Parathyroid adenoma (tissue), 2 donors: ENCODE measurements around the gene DOK1.

Experiments
- H2AFZ ChIP-seq: fragments of 300-600 bp; sonication (generic); one replicate; pipeline ENCODE4 v1.7.0; 2017; ENCODE audit warnings: antibody characterized with exemption, mild to moderate bottlenecking
- H3K27ac ChIP-seq: fragments of 300-600 bp; sonication (generic); one replicate; pipeline ENCODE4 v1.7.0; 2017
- H3K27me3 ChIP-seq: fragments of 300-600 bp; sonication (generic); one replicate; pipeline ENCODE4 v1.7.0; 2017; ENCODE audit warnings: low read length; ENCODE audit not compliant: control insufficient read depth, insufficient read depth
- H3K36me3 ChIP-seq: fragments of 300-600 bp; sonication (generic); one replicate; pipeline ENCODE4 v1.7.0; 2017; ENCODE audit warnings: low read length; ENCODE audit not compliant: control insufficient read depth, insufficient read depth
- H3K4me1 ChIP-seq: fragments of 300-600 bp; sonication (generic); one replicate; pipeline ENCODE4 v1.7.0; 2017; ENCODE audit warnings: control low read depth
- H3K4me2 ChIP-seq: fragments of 300-600 bp; sonication (generic); one replicate; pipeline ENCODE4 v1.7.0; 2017; ENCODE audit warnings: low read length
- H3K4me3 ChIP-seq: fragments of 300-600 bp; sonication (generic); one replicate; pipeline ENCODE4 v1.7.0; 2017; ENCODE audit warnings: low read depth, low read length
- H3K79me2 ChIP-seq: fragments of 300-600 bp; sonication (generic); one replicate; pipeline ENCODE4 v1.7.0; 2017; ENCODE audit warnings: control low read depth
- H3K9ac ChIP-seq: fragments of 300-600 bp; sonication (generic); one replicate; pipeline ENCODE4 v1.7.0; 2017; ENCODE audit warnings: mild to moderate bottlenecking
- H3K9me3 ChIP-seq: fragments of 300-600 bp; sonication (generic); one replicate; pipeline ENCODE4 v1.7.0; 2017; ENCODE audit warnings: low read length; ENCODE audit not compliant: control insufficient read depth
- CTCF ChIP-seq: fragments of 300-600 bp; sonication (generic); IDR thresholded peaks from one replicate; pipeline ENCODE4 v1.7.0; 2017; ENCODE audit warnings: antibody characterized with exemption, mild to moderate bottlenecking
- donor health status: primary hyperparathyroidism.

Gene DOK1

DNA sequence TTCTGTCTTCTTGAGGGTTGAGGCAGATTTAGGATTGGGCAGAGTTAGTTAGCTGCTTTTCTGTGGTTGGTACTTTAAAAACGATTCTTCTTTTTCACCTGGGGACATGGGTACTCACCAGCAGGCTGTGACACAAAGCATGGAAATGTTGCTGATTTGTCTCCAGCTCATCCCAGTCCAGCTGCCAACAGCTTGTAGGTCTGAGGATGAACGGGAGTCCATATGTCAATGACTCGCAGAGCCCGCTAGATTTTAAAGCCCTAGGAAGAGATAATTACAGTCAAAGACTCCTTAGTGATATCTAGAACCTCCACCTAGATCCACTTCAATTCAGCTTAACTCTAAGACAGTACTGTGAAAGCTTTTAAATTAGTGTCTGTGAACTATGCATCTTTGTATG, 20.8 kb downstream of the DOK1 start:
- Histone ChIP-seq H3K27ac (no peak overlapping the region), H3K36me3 (no peaks in the 10 kb centered on the region)
- TF ChIP-seq CTCF: no peak

DNA sequence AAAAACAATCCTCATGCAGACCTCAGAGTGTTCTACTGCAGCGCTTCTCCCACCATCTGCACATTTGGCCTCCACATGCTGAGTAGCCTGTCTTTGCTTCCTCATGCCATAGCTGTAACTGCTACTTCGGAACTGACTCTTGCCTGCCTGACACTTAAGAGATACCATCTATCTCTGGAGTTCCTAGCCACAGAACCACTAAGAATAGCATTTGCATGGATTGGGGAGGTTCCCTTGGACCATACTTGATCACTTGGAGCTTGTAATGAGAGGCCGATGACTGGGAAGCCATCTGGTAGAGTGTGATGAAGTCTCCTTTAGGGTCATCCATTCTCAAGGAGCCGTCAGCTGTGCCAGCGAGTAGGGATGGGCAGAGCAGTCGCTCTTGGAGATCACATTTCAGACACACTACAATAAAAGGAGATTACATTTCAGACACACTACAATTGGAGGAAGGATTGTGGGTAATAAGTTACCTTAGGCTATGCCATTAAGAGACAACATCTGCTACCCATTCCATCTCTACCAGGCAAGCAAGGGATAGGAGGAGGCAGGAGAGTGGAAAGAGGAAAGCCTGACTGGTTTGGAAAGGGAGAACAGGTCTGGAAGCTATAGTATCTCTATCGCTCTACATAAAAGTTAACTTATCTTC, 21.8 kb downstream of the DOK1 start:
- Histone ChIP-seq H3K27me3 (no peaks in the 10 kb centered on the region), H3K4me1 (no peaks in the 10 kb centered on the region), H3K79me2 (no peaks in the 10 kb centered on the region), H2AFZ (no peak overlapping the region), H3K4me2 (no peak overlapping the region), H3K9ac (no peak overlapping the region), H3K4me3 (no peak overlapping the region), H3K27ac (no peak overlapping the region), H3K36me3 (no peaks in the 10 kb centered on the region), H3K9me3 (no peaks in the 10 kb centered on the region)
- TF ChIP-seq CTCF: no peak

More for the DNA sequence above, 20.8 kb downstream of the DOK1 start:
- Histone ChIP-seq H3K9ac (no peak overlapping the region), H3K4me2 (no peak overlapping the region), H2AFZ (no peak overlapping the region), H3K4me1 (no peaks in the 10 kb centered on the region), H3K79me2 (no peaks in the 10 kb centered on the region), H3K4me3 (no peak overlapping the region), H3K9me3 (no peaks in the 10 kb centered on the region), H3K27me3 (no peaks in the 10 kb centered on the region)

DNA sequence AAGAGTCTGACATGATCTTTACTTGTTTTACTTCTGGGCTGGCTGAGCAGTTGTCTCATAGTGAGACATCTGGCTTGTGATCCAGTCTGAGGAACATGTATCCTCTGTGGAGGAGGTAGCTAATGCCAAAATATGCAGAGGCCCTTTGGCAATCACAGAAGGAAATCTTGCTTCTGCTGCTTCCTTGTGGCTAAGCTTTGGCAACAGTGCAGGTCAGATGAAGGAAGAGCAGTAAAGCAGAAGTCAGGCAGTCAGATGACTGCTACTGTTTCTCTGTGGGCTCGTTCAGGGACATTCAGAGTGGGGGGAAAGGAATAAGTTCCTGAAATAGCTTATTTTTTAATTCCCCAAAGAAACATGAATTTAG, 22.3 kb downstream of the DOK1 start:
- no peak for TF ChIP-seq CTCF
- Histone ChIP-seq H3K9ac (no peak overlapping the region), H3K4me2 (no peak overlapping the region), H3K4me1 (no peaks in the 10 kb centered on the region), H3K4me3 (no peak overlapping the region), H3K27ac (no peak overlapping the region), H3K36me3 (no peaks in the 10 kb centered on the region), H3K9me3 (no peaks in the 10 kb centered on the region), H2AFZ (no peak overlapping the region), H3K27me3 (no peaks in the 10 kb centered on the region), H3K79me2 (no peaks in the 10 kb centered on the region)

GRCh38 chr2:74577448-74577847, 22.9 kb downstream of the DOK1 start:
- H3K36me3 ChIP-seq: no peaks in the 10 kb centered on the region
- no peaks in the 10 kb centered on the region for H3K79me2 ChIP-seq
- H3K4me1 ChIP-seq: no peaks in the 10 kb centered on the region
- no peak overlapping the region for H3K27ac ChIP-seq
- no peak overlapping the region for H3K4me2 ChIP-seq
- H3K9me3 ChIP-seq: no peaks in the 10 kb centered on the region
- H3K4me3 ChIP-seq: no peak overlapping the region
- peak overlapping the region; percentile 29 for H2AFZ ChIP-seq
- H3K9ac ChIP-seq: no peak overlapping the region
- no peaks in the 10 kb centered on the region for H3K27me3 ChIP-seq
- TF ChIP-seq CTCF: no peak

- no peaks in the 10 kb centered on the region for H3K79me2 ChIP-seq
- H3K27ac ChIP-seq: no peak overlapping the region
- H2AFZ ChIP-seq: no peak overlapping the region
- H3K4me1 ChIP-seq: no peaks in the 10 kb centered on the region
- no peak overlapping the region for H3K4me2 ChIP-seq
- H3K27me3 ChIP-seq: no peaks in the 10 kb centered on the region
- no peak overlapping the region for H3K4me3 ChIP-seq
- no peaks in the 10 kb centered on the region for H3K9me3 ChIP-seq
- TF ChIP-seq CTCF: no peak
- no peak overlapping the region for H3K9ac ChIP-seq
- no peaks in the 10 kb centered on the region for H3K36me3 ChIP-seq
Observed at GRCh38 chr2:74578408-74578807, 23.9 kb downstream of the DOK1 start.
